Dedifferentiated amniotic fluid mesenchymal stem cell (primary cell): Measurements from ENCODE around the gene CRYZL1.

ENCODE experiments used
- DNase-seq: peaks from one replicate; pipeline ENCODE4 v3.0.0-alpha.2; 2016; ENCODE audit errors: extremely low spot score

Gene CRYZL1

DNA sequence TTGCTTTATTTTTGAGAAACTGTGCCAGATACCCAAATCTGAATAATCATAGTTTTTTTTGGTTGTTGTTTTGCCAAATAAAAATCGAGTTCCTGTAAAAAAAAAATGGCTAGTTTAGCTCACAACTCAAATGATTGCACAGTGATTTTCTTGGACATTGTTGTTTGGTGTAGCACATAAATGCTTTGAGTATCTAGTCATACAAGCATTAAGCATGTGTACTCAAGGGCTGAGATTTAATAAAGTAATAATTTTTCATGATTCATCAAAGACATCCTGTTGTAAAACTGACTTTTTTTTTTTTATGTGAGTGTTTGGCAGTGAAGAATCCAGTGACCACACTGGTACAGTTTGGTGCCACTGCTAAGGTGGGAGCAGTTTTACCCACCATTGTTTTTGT is 19.6 kb upstream of the CRYZL1 start:
- DNase-seq = no peak

DNA sequence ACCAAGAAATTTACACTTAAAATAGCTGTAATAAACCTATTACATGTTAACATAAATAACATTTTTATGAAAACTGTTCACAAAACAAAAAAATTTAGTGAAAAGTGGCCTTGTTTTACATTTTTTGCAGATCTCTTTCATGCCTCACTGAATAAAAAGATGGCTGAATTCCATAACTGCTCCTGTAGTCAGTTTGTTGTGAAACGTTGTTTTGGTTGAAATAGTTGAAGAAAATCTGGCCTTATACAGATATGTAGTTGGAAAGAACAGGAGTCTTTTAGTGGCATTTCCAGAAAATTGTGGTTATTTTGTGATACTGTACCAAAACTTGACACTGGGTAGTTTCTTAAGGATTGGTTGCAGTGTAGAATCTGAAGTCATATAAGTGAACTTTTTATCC is 18.9 kb upstream of the CRYZL1 start:
- DNase-seq = peak; percentile 68

DNA sequence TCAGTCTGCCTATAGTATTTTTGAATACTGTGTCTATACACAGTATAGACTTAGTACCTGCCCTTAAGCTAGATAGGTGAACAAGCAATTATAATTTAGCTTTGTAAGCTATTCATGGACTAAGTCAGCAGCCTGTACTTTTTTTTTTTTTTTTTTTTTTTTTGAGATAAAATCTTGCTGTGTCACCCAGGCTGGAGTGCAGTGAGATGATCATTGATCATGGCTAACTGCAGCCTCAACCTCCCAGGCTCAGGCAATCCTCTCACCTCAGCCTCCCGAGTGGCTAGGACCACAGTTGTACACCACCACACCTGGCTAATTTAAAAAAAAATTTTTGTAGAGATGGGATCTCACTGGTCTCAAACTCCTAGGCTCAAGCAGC is 18.0 kb upstream of the CRYZL1 start:
- no peak for DNase-seq

DNA sequence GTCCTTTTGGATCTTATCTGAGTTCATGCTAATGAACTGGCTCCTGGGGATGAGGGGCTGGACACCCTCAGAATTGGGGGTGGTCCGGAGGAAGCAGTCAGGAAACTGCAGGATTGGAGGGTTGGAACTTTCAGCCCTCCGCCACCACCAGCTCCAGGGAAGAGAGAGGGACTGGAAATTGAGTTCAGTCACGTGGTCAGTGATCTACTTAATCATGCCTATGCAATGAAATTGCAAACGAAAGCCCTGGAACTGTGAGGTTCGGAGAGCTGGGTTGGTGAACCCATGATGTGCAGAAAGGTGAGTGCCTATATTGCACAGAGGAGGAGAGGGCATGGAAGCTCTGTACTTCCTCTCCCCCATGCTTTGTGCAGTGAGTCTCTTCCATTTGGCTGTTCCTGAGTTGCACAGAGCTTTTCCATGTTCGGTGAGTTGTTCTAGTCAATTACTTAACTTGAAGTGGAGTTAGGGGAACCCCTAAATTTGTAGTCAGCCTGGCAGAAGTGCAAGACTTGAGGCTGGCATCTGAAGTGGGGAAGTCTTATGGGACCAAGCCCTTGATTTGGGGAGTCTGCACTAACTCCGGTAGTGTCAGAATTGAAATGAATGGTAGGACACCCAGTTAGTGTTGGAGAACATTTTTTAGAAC is 17.5 kb upstream of the CRYZL1 start:
- no peak for DNase-seq

DNA sequence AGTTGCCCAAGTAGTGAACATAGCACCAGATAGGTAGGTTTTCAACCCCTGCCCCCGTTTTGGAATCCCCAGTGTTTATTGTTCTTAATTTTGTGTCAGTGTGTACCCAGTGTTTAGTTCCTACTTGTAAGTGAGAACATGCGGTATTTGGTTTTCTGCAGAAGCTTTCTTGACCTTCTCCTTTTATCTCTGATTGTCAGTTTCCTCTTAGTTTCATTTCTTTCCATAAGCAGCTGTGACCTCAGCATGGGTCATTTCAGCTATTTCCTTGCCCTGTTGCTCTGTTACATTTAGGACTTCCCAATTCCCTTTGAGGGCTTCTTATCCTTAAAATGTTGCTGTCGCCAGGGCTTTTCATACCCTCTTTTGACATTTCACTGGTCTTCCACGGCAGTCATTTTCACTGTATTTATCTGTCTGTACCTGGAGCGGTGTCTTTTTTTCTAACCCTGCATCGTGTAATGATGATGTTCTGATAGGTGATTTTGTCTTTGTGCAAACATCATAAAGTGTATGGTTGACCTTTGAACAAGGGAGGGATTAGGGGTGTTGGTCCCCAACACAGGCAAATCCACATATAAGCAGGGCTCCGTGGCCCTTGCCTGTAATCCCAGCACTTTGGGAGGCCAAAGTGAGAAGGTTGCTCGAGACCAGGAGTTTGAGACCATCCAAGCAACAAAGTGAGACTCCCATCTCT is 15.7 kb upstream of the CRYZL1 start:
- DNase-seq = no peak

DNA sequence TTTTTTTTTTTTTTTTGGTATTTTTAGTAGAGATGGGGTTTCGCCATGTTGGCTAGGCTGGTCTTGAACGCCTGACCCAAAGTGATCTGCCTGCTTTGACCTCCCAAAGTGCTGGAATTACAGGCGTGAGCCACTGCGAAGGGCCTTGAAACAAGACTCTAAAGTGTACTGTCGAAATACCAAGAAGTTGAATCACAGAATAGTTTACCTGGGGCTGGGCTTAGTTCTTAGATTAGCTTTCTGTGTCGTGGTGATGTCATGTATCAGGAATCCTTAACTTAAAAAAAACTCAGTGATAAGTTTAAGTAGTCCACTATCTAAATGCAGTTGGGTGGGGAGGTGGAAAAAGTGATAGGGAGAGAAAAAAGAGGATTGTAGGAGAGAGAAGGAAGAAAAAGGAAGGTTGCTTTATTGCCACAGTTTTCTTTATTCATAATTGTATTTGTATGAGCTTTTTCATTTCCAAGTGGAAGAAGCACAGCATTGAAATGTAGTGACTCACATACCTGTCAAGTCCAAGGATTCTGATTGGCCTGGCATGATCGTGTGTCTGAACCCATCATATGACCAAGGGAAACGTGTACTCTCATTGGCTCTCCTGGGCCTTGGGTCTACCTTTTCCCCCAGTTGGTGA is 14.2 kb upstream of the CRYZL1 start:
- DNase-seq = peak; percentile 51

DNA sequence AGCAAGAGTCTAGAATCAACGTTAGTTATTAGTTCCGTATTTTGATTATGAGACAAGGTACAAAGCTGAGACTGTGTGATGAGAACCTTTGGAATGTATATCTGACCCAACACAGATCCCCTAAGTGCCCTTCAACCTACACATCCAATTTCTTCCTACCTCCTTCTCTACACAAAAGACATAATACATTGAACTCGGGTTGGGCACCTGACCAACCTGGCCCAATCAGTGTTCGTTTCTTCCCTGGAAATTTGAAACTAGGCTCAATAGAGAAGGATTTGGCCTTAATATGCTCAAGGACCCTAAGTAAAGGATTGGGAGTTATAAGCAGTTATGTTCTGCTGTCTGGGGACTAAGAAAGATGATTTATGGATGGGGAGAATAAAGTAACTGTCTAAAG is 12.9 kb upstream of the CRYZL1 start:
- no peak for DNase-seq

DNA sequence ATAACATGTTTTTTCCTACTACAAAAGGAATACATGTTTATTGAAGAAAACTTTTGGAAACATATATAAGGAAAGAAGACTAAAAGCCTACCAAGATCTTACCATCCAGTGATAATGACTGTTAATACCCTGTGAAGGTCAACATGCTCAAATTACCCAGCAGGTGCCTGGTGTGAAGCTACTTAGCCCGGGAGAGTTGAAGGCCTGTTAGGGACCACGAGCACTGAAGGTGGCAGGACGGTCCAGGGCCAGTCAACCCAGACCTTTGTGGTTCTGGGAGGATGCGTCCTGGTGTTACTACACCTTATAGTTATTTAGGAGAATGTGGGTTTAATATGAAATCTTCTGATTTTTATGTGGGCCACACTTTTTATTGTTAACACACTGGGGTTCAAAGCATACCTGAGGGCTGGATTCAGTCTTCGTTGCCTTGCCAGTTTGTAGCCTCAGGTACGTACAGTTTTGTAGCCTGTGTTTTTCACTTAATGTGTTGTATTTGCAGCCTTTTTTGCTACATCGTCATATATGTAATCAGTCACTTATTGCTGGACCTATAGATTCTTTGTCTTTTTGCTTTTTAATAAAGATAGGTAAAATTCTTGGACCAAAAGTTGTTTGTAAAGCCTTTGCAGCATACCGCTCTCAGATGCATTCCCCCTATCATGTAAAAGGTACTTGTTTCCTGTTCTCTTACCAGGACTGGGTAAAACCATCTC is 10.6 kb upstream of the CRYZL1 start:
- no peak for DNase-seq

DNA sequence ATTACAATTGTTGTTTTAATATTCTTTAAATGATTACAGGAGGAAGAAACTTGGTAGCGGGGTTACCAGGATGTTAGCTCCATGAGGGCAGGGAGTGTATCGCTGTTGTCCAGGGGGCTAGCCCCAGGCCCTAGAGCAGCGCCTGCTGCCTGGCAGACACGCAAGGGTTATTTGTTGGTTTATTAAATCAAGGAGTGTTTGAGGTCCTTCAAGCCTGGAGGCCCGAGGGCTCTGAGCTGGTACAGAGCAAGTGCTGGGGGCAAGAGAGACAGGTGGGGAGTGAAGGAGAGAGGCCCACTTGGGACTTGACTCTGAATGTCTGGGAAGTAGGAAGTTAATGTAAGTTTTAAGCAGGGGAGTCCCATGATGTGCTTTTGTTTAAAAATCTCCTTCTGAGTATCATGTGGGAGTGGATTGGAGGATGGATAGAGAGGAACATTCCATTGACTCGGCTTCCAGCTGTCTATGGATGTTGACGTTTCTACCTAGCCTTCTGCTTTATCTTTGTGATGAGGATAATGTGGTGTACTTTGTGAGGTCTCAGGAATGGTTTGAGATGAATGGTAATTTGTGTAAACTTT is 9.5 kb upstream of the CRYZL1 start:
- DNase-seq = no peak

DNA sequence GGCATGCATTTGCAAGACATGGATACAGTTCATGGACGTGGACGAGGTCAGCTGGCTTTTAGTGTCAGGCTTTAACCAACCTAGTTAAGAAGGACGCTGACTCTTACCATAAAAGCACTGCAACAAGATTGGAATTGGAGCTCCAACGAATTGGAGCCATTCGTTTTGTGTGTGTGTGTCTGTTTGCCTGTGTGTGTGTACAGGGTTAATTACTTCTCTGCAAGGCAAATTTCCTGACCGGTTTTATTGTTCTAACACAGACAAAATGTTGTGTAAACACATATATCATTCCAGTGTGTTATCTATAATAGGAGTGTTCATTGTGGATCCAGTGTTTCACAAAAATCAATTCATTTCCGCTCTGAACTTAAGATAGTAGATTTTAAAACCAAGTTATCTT is 8.7 kb upstream of the CRYZL1 start:
- no peak for DNase-seq

DNA sequence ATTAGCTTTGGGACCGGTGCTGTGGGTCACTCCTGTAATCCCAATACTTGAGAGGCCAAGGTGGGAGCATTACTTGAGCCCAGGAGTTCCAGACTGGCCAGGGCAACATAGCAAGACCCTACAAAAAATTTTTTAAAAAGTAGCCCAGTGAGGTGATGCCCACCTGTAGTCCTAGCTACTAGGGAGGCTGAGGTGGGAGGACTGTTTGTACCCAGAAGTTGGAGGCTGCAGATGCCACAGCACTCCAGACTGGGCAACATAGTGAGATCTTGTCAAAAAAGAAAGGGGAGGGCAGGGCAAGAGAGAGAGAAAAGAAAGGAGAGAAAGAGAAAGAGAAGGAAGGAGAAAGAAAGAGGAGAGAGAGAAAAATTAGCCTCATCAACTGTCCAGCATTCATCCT is 7.0 kb upstream of the CRYZL1 start:
- no peak for DNase-seq

DNA sequence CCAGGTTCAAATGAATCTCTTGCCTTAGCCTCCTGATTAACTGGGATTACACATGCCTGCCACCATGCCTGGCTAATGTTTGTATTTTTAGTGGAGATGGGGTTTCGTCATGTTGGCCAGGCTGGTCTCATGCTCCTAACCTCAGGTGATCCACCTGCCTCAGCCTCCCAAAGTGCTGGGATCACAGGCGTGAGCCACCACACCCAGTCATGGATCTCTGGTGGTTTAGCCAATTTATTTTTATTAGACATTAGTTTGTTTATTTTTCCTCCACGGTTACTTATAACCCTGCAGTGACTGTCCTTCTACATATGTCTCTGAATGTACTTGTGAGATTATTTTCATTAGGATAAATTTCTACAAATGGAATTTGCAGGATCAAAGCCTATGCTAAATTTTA is 6.0 kb upstream of the CRYZL1 start:
- no peak for DNase-seq

DNA sequence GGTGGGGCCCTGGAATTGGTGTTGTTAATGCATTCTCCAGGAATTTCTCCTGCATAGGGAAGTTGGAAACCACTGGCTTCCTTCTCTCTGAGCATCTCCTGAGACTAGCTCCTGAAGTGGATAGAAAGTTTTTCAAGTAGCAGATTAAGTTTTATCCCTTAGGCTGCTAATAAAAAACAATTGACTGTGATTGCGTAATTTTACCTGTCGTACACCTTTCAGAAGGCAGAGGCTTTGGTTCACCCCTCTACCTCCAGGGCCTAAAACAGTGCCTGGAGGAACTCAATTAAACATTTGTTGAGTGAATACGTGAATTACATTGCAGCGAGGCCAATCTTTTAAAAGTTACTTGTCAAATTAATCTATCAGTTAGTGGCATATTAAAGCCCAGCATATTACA is 4.2 kb upstream of the CRYZL1 start:
- no peak for DNase-seq

DNA sequence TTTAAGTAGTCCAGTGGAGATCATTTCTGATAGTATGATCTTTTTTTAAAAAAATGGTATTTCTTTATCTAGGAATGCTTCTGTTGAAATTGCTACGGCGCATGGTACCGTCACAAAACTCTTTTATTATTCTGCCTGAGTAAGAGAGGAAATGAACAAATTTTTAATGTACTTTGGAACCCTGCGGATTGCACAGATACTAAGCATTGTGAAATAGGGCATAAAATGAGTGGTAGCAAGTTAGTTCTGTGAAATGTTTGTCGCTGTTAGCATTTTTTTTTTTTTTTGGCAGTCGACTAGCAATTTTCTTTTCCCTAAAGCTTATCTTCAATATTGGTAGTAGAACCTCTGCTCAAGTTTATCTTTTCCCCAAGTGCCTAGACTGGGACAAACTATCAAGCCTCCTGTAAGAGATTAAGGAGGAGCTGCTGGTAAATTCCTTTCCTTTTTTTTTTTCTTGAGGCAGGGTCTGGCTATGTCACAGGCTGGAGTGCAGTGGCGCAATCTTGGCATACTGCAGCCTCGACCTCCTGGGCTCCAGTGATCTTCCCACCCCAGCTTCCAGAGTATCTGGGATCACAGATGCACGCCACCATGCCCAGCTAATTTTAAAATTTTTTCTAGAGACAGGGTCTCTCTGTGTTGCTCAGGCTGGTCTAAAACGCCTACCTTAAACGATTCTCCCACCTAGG is 3.0 kb upstream of the CRYZL1 start:
- DNase-seq = no peak

DNA sequence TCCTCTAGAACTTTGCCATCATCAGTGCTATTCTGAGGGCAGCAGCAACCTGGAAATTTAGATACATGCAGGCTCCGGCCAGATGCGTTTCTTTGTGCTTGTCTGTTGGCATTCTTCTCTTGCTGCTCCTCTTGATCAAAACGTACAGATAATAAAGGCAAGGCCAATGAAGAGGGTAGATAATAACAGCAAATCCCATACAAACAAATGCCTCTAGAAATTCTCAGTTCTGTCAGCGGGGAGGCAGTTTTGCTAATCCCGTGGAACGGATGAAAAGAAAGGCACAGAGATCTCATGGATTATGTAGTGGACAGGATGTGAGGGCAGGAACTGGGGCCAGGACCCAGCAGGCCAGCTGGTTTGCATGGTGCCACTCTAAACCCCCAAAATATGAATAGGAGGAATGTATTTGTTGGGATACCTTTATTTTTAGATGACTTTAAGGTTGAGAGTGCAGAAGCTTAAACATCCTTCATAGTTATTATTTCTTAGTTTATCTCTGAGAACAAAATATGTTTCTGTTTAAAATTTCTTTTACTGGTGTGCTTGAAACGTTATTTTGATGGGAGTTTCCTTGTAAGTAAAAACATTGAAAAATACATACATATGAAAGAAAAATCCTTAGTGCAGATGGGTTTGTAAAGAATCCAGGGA is 2.2 kb upstream of the CRYZL1 start:
- no peak for DNase-seq

DNA sequence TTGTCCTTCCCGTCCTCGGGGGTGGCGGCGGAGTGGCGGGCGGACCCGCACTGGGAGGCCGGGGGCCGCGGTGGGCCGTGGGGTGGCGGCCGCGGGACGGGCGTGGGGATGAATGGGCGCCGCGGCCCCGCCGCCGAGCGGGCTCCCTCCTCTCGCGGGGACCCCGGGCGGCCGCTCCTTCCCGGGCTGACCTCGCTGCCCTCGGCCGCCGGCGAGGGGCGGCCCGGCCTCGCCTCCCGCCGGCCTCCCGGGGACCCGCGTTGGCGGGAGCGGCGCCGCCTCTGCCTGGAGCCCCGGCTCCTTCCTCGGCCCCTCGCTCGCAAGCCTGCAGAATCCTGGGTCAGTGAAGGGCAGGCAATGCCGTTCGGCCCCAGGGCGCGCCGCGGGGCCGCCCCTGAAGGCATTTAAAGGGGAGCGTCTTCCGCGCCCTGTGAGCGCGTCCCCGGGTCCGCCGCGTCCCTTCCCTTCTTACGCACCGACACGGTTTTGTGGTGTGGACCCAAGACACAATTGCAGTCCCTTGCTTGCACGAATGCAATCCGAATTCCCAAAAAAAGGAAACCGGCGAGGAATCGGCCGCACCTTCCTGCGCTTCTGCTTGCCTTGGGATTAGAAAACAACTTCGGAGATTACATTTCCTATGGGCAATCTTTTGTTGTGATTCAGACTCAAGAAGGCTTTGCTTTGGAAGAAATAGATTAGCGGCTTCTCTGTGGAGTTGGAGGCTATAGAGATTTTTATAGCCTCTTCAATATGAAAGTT is 1.5 kb upstream of the CRYZL1 start:
- DNase-seq = no peak

DNA sequence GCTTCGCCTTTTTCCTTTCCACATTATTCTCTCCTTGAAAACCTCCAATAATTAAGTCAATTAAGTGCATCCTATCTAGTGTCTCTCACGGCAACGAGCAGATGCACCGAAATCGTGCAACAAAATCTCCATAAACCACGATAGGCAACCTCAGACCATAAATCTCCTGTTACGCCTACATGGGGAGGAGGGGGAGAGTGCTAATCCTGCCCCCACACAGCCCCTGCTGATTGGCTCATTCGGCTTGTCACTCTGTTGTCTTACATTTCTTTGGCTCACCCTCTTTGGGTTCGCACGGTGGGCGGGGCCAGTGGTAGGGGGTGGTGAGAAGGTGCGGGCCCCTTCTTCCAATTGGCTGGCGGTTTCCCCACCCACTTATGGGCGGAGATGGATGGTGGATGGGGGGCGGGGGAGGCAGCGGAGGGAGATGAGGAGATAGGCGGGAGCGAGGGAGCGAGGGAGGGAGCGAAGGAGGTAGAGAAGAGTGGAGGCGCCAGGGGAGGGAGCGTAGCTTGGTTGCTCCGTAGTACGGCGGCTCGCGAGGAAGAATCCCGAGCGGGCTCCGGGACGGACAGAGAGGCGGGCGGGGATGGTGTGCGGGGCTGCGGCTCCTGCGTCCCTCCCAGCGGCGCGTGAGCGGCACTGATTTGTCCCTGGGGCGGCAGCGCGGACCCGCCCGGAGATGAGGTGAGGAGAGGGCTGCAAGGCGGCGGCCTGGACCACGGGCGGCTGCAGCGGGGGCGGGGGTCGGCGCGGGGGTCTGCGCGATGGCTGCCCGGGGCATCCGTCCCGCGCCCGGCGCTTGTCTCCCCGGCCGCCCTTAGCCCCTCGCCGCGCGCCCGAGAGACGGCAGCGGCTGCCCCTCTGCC is 720 bp upstream of the CRYZL1 start, which contains the start of gene ITSN1:
Gene ITSN1 (plus strand): TSS at position 475 of the 869 bp plus-strand sequence. CDS start 76,328 bp downstream, outside the sequence.
- DNase-seq = peak; percentile 99

DNA sequence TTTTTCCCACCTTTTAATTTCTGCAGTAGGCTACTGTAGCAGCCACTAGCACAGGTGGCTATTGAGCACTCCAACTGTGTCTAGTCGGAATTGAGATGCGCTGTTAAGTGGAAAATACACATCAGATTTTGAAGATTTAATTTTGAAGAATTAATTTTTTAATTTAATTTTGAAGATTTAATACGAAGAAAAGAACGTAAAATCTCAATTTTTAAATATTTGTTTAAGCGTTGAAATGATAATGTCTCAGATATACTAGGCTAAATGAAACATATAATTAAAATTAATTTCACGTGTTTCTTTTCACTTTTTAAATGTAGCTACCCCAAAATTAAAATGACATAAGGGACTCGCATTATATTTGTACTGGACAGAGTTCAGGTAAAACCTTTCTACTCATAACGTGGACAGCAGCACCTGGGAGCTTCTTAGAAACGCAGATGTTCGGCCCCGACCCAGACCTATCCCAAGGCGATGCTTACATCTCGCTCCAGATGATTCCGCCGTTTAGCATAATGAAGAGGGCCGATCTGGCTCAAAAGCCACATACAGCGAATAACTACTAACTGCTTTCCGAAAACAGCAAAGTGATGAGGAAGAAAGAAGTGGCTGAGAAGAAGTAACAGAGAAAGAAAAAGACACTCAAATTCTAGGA is 717 bp downstream of the CRYZL1 start:
- DNase-seq = peak; percentile 19

DNA sequence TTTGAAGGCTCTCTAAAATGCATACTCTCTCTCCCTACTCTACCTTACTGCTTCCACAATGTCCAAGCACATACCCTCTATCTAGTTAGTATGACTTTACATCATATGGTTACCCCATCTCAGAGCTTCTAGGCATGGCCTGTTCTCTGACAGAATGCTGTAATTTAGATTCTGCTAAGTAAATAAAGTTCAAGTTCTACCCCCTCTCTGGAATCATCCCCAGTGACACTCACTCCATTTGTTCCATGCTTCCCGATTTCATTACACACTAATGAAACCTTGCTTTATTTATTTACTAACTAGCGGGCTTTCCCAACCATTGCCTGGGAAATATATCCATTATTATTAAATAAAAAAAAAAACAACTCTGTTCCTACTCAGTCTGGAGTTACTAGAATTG is 7.3 kb downstream of the CRYZL1 start:
- no peak for DNase-seq
